ENCODE measurements around the gene COL23A1. TPM values are rescaled to one million over a fixed set of nuclear protein-coding genes. Genes with fewer than 3 reads are reported as not detected.

Gene COL23A1
- polyA plus RNA-seq, 3 donors: 0.11 to 0.21 TPM; not detected in 1

GRCh38 chr5:178545941-178546674 is 44.1 kb downstream of the COL23A1 start:
- H3K4me1 Mint-ChIP-seq: peaks cover 43% of the 10 kb centered on the region
- H3K27ac Mint-ChIP-seq: no peak overlapping the region
- H3K27me3 Mint-ChIP-seq (ENCODE audit: low read depth in 3 of 3): peaks cover 0 to 3% (median 1%) of the 10 kb centered on the region in 3 donors
- TF ChIP-seq, protein P1, sequence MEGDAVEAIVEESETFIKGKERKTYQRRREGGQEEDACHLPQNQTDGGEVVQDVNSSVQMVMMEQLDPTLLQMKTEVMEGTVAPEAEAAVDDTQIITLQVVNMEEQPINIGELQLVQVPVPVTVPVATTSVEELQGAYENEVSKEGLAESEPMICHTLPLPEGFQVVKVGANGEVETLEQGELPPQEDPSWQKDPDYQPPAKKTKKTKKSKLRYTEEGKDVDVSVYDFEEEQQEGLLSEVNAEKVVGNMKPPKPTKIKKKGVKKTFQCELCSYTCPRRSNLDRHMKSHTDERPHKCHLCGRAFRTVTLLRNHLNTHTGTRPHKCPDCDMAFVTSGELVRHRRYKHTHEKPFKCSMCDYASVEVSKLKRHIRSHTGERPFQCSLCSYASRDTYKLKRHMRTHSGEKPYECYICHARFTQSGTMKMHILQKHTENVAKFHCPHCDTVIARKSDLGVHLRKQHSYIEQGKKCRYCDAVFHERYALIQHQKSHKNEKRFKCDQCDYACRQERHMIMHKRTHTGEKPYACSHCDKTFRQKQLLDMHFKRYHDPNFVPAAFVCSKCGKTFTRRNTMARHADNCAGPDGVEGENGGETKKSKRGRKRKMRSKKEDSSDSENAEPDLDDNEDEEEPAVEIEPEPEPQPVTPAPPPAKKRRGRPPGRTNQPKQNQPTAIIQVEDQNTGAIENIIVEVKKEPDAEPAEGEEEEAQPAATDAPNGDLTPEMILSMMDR (IDR thresholded peaks at IDR 0.05): no peak
- H3K4me3 Mint-ChIP-seq: no peak overlapping the region
- no peak overlapping the region for H3K4me3 ChIP-seq (replicated peaks in 1 of 3; ENCODE audit: low read depth in 2 of 3, low read length in 3 of 3)
- no peak overlapping the region for H3K9ac ChIP-seq (ENCODE audit: insufficient read depth, low read length, poor library complexity, severe bottlenecking)
- intact Hi-C loops (cut with micrococcal nuclease): loop anchor here in 1 of 2 donors (5.0 kb wide), 1 partner anchor 84 kb away; no protein-coding TSS in a partner anchor
- no peaks in the 10 kb centered on the region for H3K9me3 ChIP-seq (replicated peaks in 1 of 2; ENCODE audit: control insufficient read depth in 1 of 2, insufficient read depth in 1 of 2, low read length in 2 of 2)
- peaks cover 0 to 3% (median 0%) of the 10 kb centered on the region in 7 donors for H3K9me3 Mint-ChIP-seq
- H4K20me1 ChIP-seq (ENCODE audit: insufficient read depth, low read length): no peaks in the 10 kb centered on the region
- no peaks in the 10 kb centered on the region for H3K27me3 ChIP-seq (ENCODE audit: control insufficient read depth in 2 of 2, insufficient read depth in 2 of 2, low read length in 2 of 2)
- peak overlapping the region; percentile 35 for H2AFZ ChIP-seq (ENCODE audit: insufficient read depth, low read depth, low read length, poor library complexity, severe bottlenecking)
- no peak for DNase-seq
- no peak overlapping the region for H3K4me2 ChIP-seq (replicated peaks; ENCODE audit: extremely low read depth, low read length, poor library complexity, severe bottlenecking)
- H3K36me3 Mint-ChIP-seq: no peaks in the 10 kb centered on the region
- no peaks in the 10 kb centered on the region for H3K36me3 ChIP-seq (replicated peaks in 1 of 2; ENCODE audit: control insufficient read depth in 1 of 2, insufficient read depth in 2 of 2, low read length in 2 of 2)
- peaks cover 36 to 37% of the 10 kb centered on the region in 2 donors for H3K4me1 ChIP-seq (ENCODE audit: control insufficient read depth in 1 of 2, insufficient read depth in 2 of 2, low read length in 2 of 2)
- H3K79me2 ChIP-seq (ENCODE audit: insufficient read depth, low read length): peaks cover 23% of the 10 kb centered on the region
- WGBS (ENCODE audit: insufficient coverage): 98% methylated on average over 12 of the region's 16 CpGs
- H3K27ac ChIP-seq (ENCODE audit: low read depth in 1 of 2, low read length in 2 of 2): no peak overlapping the region

GRCh38 chr5:178545176-178545575 is 45.0 kb downstream of the COL23A1 start:
- no peak overlapping the region for H3K9ac ChIP-seq (ENCODE audit: insufficient read depth, low read length, poor library complexity, severe bottlenecking)
- H3K79me2 ChIP-seq (ENCODE audit: insufficient read depth, low read length): peaks cover 27% of the 10 kb centered on the region
- H3K36me3 ChIP-seq (replicated peaks in 1 of 2; ENCODE audit: control insufficient read depth in 1 of 2, insufficient read depth in 2 of 2, low read length in 2 of 2): no peaks in the 10 kb centered on the region
- no peaks in the 10 kb centered on the region for H3K36me3 Mint-ChIP-seq
- no peak overlapping the region for H3K27ac Mint-ChIP-seq
- H3K27me3 ChIP-seq (ENCODE audit: control insufficient read depth in 2 of 2, insufficient read depth in 2 of 2, low read length in 2 of 2): no peaks in the 10 kb centered on the region
- intact Hi-C loops (cut with micrococcal nuclease): loop anchor here in 1 of 2 donors (5.0 kb wide), 1 partner anchor 83 kb away; no protein-coding TSS in a partner anchor
- H3K4me3 ChIP-seq (replicated peaks in 1 of 3; ENCODE audit: low read depth in 2 of 3, low read length in 3 of 3): no peak overlapping the region
- no peak overlapping the region for H3K4me3 Mint-ChIP-seq
- H4K20me1 ChIP-seq (ENCODE audit: insufficient read depth, low read length): no peaks in the 10 kb centered on the region
- H3K27ac ChIP-seq (ENCODE audit: low read depth in 1 of 2, low read length in 2 of 2): no peak overlapping the region
- H3K4me1 ChIP-seq (ENCODE audit: control insufficient read depth in 1 of 2, insufficient read depth in 2 of 2, low read length in 2 of 2): peaks cover 36 to 37% of the 10 kb centered on the region in 2 donors
- H3K4me2 ChIP-seq (replicated peaks; ENCODE audit: extremely low read depth, low read length, poor library complexity, severe bottlenecking): no peak overlapping the region
- peaks cover 52% of the 10 kb centered on the region for H3K4me1 Mint-ChIP-seq
- peaks cover 0 to 3% (median 1%) of the 10 kb centered on the region in 3 donors for H3K27me3 Mint-ChIP-seq (ENCODE audit: low read depth in 3 of 3)
- DNase-seq: no peak
- TF ChIP-seq, protein P1 (IDR thresholded peaks at IDR 0.05): no peak
- H3K9me3 ChIP-seq (replicated peaks in 1 of 2; ENCODE audit: control insufficient read depth in 1 of 2, insufficient read depth in 1 of 2, low read length in 2 of 2): no peaks in the 10 kb centered on the region
- peaks cover 0 to 3% (median 0%) of the 10 kb centered on the region in 7 donors for H3K9me3 Mint-ChIP-seq
- 59% methylated on average over 6 of the region's 9 CpGs for WGBS (ENCODE audit: insufficient coverage)
- peak overlapping the region; percentile 35 for H2AFZ ChIP-seq (ENCODE audit: insufficient read depth, low read depth, low read length, poor library complexity, severe bottlenecking)
